Bronchial epithelial cell (primary cell): ENCODE measurements around the gene NCSTN. TPM values are rescaled to one million over a fixed set of nuclear protein-coding genes. Genes with fewer than 3 reads are reported as not detected.

Source experiments
- DNase-seq: peaks from one replicate; pipeline ENCODE4 v3.0.0-alpha.2; 2010; ENCODE audit warnings: low read depth
- FAIRE-seq: peaks from 2 replicates; lab custom pipeline; 2011; peaks lifted over from hg19 to GRCh38; lab: Jason Lieb, UNC
- H3K27me3 ChIP-seq: 2 replicates; pipeline ENCODE4 v1.5.1; 2011; ENCODE audit warnings: low read length; ENCODE audit not compliant: control insufficient read depth, insufficient read depth
- H3K36me3 ChIP-seq: 2 replicates; pipeline ENCODE4 v1.5.1; 2011; ENCODE audit warnings: low read length; ENCODE audit not compliant: control insufficient read depth, insufficient read depth
- H3K4me3 ChIP-seq: 2 replicates; pipeline ENCODE4 v1.5.1; 2011; ENCODE audit warnings: mild to moderate bottlenecking, low read depth, low read length, control low read depth
- total RNA-seq: library from RNA; depleted of rRNA; stranded (reverse); fragments of >200 nt; gene quantifications from 2 replicates; pipeline ENCODE4 v1.2.1, GENCODE V29; 2014
- TF ChIP-seq, protein P1 (sequence below): IDR thresholded peaks from 2 replicates; pipeline ENCODE4 v1.5.1; 2011; ENCODE audit warnings: mild to moderate bottlenecking, moderate library complexity, low read length, control low read depth, inconsistent platforms; ENCODE audit not compliant: insufficient read depth, severe bottlenecking

Gene NCSTN
- total RNA-seq, 1 donor from 2014 or later: 27.9 TPM

DNA sequence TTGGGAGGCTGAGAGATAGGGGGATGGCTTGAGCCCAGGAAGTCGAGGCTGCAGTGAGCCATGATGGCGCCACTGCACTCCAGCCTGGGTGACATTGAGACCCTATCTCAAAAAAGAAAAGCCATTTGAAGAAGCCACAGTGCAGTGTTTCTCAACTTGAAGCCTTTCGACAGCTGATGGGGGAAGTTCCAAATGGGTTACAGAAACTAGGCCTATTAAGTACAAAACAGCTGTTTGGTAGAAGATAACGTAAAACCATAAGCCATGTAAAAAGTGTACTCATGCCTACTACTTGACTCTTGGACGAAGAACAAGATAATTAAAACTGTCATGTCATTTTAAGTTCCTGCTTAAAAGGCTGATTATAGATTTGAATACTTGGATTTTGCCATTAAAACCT, 16.8 kb upstream of the NCSTN start:
- no peak overlapping the region for H3K4me3 ChIP-seq
- no peak for DNase-seq
- TF ChIP-seq, protein P1, sequence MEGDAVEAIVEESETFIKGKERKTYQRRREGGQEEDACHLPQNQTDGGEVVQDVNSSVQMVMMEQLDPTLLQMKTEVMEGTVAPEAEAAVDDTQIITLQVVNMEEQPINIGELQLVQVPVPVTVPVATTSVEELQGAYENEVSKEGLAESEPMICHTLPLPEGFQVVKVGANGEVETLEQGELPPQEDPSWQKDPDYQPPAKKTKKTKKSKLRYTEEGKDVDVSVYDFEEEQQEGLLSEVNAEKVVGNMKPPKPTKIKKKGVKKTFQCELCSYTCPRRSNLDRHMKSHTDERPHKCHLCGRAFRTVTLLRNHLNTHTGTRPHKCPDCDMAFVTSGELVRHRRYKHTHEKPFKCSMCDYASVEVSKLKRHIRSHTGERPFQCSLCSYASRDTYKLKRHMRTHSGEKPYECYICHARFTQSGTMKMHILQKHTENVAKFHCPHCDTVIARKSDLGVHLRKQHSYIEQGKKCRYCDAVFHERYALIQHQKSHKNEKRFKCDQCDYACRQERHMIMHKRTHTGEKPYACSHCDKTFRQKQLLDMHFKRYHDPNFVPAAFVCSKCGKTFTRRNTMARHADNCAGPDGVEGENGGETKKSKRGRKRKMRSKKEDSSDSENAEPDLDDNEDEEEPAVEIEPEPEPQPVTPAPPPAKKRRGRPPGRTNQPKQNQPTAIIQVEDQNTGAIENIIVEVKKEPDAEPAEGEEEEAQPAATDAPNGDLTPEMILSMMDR: no peak
- peaks cover 15% of the 10 kb centered on the region for H3K36me3 ChIP-seq
- no peak for FAIRE-seq
- no peaks in the 10 kb centered on the region for H3K27me3 ChIP-seq

DNA sequence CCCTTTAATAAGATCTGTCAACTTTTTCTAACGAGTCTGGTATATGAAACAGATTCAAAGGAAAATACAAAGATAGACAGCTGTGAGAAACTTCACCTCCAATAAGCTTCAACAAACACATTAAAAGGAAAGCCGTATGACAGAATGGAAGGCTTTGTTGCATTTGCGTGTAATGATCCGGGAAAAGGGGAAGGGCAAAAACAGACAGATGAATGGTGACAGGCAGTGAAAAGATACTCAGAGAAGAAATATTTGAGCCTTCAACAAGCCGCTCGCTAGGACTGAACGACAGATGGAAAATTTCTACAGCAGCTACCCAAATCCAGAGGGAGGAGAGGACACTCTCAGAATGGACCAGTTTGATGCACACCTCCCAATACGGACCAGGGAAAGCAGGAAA, 15.0 kb upstream of the NCSTN start:
- Histone ChIP-seq H3K4me3 (no peak overlapping the region), H3K36me3 (peaks cover 17% of the 10 kb centered on the region), H3K27me3 (no peaks in the 10 kb centered on the region)
- FAIRE-seq (no peak), DNase-seq (no peak)
- TF ChIP-seq, protein P1: no peak

DNA sequence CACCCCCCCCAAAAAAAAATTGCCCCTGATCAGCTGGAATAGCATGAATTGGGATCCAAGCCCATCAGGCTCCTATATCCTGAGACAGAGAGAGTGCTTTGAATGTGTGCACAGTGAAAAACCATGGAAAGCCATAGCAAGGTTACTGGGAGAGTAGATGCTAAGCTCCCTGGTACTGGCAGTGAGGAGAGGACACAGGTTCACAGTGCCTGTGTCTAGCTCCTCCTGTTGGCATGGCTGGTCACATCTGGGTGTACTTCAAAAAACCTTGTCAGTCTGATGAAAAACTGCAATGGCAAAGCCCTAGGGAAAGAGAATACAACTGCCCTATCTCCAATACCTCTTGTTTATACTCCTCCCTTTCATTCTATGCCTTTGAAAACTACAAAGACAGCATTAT, 13.1 kb upstream of the NCSTN start:
- FAIRE-seq (no peak), DNase-seq (no peak)
- Histone ChIP-seq H3K4me3 (no peak overlapping the region), H3K27me3 (no peaks in the 10 kb centered on the region), H3K36me3 (peaks cover 17% of the 10 kb centered on the region)
- TF ChIP-seq, protein P1: no peak

DNA sequence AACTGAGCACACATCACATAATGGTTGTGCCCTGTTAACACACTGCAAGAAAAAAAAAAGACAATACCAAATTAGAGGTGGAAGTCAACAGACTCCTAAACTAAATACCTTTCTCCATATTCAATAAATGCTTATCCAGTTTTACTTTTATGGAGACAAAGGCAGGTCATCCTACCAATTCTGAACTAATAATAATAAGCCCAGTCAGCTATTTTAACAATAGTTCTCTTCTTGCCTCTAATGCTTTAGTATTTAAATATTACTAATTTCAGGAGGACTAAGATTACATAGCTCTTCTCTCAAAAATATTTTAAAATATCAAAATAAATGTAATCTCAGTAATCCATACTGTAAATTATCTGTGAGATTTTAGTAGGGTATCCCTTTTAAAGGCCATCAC, 10.7 kb upstream of the NCSTN start:
- no peak for FAIRE-seq
- no peak for DNase-seq
- TF ChIP-seq, protein P1: no peak
- no peaks in the 10 kb centered on the region for H3K27me3 ChIP-seq
- H3K36me3 ChIP-seq: peaks cover 12% of the 10 kb centered on the region
- no peak overlapping the region for H3K4me3 ChIP-seq

DNA sequence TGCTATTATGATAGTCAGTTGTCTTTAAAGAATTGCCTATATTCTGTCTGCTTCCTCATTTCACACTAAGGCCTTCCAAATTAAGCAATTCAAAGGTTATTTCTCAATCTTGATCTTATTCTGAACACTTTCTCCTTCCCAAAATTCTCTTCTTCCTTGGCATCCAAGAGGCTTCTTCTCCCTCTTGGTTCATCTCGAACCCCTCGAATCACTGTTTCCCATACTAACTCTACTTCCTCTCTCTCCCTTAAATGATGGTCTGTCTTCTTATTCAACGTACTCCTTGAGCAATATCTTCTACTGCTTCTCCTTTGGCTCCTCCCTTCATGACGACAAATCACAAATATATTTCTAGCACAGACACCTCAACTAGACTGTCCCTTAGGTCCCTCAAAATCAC, 4.6 kb upstream of the NCSTN start:
- no peak for DNase-seq
- TF ChIP-seq, protein P1: no peak
- peaks cover 8% of the 10 kb centered on the region for H3K36me3 ChIP-seq
- H3K4me3 ChIP-seq: no peak overlapping the region
- FAIRE-seq: no peak
- H3K27me3 ChIP-seq: no peaks in the 10 kb centered on the region

DNA sequence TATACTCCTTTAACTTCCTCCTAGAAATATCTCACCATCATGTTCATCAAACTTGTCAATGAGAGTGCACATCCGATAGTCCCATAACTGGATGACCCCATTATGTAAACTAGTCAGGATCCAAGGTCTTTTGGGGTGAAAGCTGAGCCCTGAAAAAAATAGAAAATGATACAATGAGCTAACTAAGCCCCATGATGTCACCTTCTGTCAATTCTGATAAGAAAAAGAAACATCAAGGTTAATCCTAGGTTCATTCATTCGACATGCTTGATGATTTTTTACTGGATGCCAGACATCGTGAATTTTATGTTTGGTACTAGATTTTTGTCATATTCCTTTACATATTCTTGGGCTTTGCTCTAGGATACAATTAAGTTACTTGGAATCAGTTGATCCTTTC, 3.0 kb upstream of the NCSTN start:
- no peaks in the 10 kb centered on the region for H3K27me3 ChIP-seq
- TF ChIP-seq, protein P1: no peak
- no peak overlapping the region for H3K4me3 ChIP-seq
- no peak for DNase-seq
- H3K36me3 ChIP-seq: peaks cover 9% of the 10 kb centered on the region
- FAIRE-seq: no peak
